Chondrocyte (in vitro differentiated cells): ENCODE measurements around the gene NDUFB5. TPM values are rescaled to one million over a fixed set of nuclear protein-coding genes. Genes with fewer than 3 reads are reported as not detected.

ENCODE experiments used
- DNase-seq: peaks from one replicate; pipeline ENCODE4 v3.0.0; 2021; ENCODE audit warnings: mixed read lengths, low spot score
- H3K27ac Mint-ChIP-seq: one replicate; pipeline ENCODE4 v1.8.0; 2021; ENCODE audit warnings: mild to moderate bottlenecking, moderate library complexity, mixed read lengths; ENCODE audit not compliant: unreplicated experiment
- H3K27me3 Mint-ChIP-seq: 2 replicates; pipeline ENCODE4 v1.8.0; 2021; ENCODE audit warnings: low read depth, mixed read lengths
- H3K36me3 Mint-ChIP-seq: 2 replicates; pipeline ENCODE4 v1.8.0; 2021; ENCODE audit warnings: low read depth, mixed read lengths
- H3K4me1 Mint-ChIP-seq: 2 replicates; pipeline ENCODE4 v1.8.0; 2021; ENCODE audit warnings: low read depth, mild to moderate bottlenecking, mixed read lengths
- H3K4me3 Mint-ChIP-seq: one replicate; pipeline ENCODE4 v1.8.0; 2021; ENCODE audit warnings: mild to moderate bottlenecking, moderate library complexity, mixed read lengths; ENCODE audit not compliant: unreplicated experiment
- H3K9me3 Mint-ChIP-seq: 2 replicates; pipeline ENCODE4 v1.8.0; 2021; ENCODE audit warnings: low read depth, mixed read lengths
- CTCF ChIP-seq: fragments of 200-600 bp; sonication (generic); IDR thresholded peaks from 2 replicates; pipeline ENCODE4 v1.5.0; 2021; ENCODE audit warnings: antibody characterized with exemption, mild to moderate bottlenecking, moderate library complexity
- total RNA-seq: library from RNA; stranded (reverse); gene quantifications from 3 replicates; pipeline ENCODE4 v1.2.1, GENCODE V29; 2021

The NDUFB5 gene
- total RNA-seq, 1 donor from 2014 or later, result 58.5 TPM

DNA sequence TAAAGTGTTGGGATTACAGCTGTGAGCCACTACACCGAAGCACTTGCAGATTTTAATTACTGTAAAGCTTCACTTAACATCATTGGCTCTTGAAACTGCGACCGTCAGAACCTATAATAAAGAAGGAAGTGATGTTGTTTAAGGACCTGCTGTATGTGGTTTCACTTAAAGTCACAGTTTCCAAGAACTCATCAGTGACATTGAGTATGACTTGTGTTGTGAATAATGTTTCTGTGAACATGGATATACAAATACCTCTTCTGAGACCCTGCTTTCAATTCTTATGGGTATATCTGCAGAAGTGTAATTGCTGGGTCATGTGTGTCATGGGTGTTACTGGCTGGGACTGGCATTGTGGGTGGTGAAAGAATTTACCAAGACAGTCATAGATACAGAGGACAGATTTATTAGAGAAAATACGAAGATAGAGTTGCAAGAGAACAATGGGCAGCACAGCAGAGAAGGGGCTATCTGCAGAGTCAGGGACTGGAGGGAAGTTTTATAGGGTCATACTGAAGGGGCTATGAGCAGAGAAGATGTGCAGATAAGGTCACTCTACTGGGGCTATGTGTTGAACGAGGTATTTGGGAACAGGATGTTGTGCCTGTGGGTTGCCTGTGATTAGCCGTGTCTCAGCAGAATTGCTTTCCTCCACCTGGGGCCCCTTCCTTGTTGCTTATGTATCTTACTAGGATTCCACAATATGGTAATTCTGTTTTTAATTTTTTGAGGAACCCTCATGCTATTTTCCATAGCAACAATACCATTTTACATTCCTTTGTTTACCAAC lies 4.5 kb downstream of the NDUFB5 start:
- DNase-seq, result no peak
- no peak for TF ChIP-seq CTCF

DNA sequence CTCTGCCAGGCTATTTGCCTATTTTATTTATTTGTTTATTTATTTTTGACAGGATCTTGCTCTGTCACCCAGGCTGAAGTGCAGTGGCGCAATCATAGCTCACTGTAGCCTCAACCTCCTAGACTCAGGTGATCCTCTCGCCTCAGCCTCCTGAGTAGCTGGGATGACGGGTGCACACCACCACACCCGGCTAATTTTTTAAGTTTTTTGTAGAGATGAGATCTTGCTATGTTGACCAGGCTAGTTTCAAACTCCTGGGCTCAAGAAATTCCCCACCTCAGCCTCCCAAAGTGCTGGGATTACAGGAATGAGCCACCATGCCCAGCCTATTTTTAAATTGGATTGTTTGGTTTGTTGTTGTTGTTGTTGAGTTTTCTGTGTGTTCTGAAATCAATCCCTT lies 5.5 kb downstream of the NDUFB5 start:
- Mint-ChIP-seq H3K27me3 (no peaks in the 10 kb centered on the region), H3K27ac (no peak overlapping the region), H3K36me3 (peaks cover 7% of the 10 kb centered on the region), H3K4me3 (no peak overlapping the region), H3K9me3 (no peaks in the 10 kb centered on the region), H3K4me1 (peaks cover 27% of the 10 kb centered on the region)
- DNase-seq, result no peak
- no peak for TF ChIP-seq CTCF

More for the DNA sequence above, 4.5 kb downstream of the NDUFB5 start:
- Mint-ChIP-seq H3K27ac (no peak overlapping the region), H3K4me3 (no peak overlapping the region), H3K27me3 (no peaks in the 10 kb centered on the region), H3K36me3 (peaks cover 7% of the 10 kb centered on the region), H3K9me3 (no peaks in the 10 kb centered on the region), H3K4me1 (peaks cover 28% of the 10 kb centered on the region)

- DNase-seq, result no peak
- H3K9me3 Mint-ChIP-seq, result no peaks in the 10 kb centered on the region
- TF ChIP-seq CTCF, result no peak
- H3K27me3 Mint-ChIP-seq, result no peaks in the 10 kb centered on the region
- peak overlapping the region; percentile 80 for H3K27ac Mint-ChIP-seq
- H3K36me3 Mint-ChIP-seq, result peaks cover 7% of the 10 kb centered on the region
- H3K4me1 Mint-ChIP-seq, result peaks cover 15% of the 10 kb centered on the region
- no peak overlapping the region for H3K4me3 Mint-ChIP-seq
These were observed 9.2 kb downstream of the NDUFB5 start for GRCh38 chr3:179613807-179614206.

DNA sequence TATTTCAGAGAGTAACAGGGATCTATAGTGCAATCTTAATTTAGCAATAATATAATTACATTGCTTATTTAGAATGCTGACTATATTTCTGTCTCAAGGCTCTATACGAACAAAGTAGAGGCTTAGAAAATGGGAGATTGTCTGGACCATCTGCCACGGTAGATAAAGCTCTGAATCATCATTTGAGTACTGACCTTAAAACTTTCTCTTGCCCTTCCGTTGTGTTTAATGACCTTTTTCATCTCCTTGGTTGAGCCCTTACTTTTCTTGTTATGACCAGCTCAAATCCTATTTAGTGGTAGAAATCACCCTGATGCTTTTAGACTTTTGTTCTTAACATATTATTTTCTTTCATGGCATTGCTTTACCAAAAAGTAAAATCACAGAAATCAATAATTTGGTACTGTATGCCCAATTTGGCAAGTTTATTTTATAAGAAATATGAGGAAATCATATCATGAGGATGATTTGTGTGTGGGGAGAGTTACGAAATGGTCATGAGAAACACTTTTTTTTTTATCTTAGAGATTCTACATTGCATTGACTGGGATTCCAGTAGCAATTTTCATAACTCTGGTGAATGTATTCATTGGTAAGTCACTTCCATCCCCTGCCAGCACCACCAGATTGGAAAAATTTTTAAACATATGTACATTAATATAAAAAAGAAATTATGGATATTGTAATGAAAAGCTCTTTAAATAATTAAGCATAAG lies 11.0 kb downstream of the NDUFB5 start:
- Mint-ChIP-seq H3K27ac (no peak overlapping the region), H3K4me3 (no peak overlapping the region), H3K36me3 (peaks cover 15% of the 10 kb centered on the region), H3K27me3 (no peaks in the 10 kb centered on the region), H3K9me3 (no peaks in the 10 kb centered on the region), H3K4me1 (peaks cover 15% of the 10 kb centered on the region)
- no peak for TF ChIP-seq CTCF
- DNase-seq, result no peak

- no peak for TF ChIP-seq CTCF
- no peak for DNase-seq
- Mint-ChIP-seq H3K36me3 (peaks cover 37% of the 10 kb centered on the region), H3K9me3 (no peaks in the 10 kb centered on the region), H3K27ac (no peak overlapping the region), H3K27me3 (no peaks in the 10 kb centered on the region), H3K4me1 (peaks cover 3% of the 10 kb centered on the region), H3K4me3 (no peak overlapping the region)
These were observed 17.4 kb downstream of the NDUFB5 start for GRCh38 chr3:179622023-179622422.
